Caco-2 (cell line): Measurements from ENCODE around the gene GPR17. TPM values are rescaled to one million over a fixed set of nuclear protein-coding genes. Genes with fewer than 3 reads are reported as not detected.
A peak's percentile ranks its signal among the peaks of the same experiment; 100 is the strongest.

ENCODE experiments used
- BruUV-seq: library from RNA; stranded (reverse); fragments of 400-500 nt; replicated peaks from 2 replicates; lab custom pipeline; 2021; lab: Mats Ljungman, UMichigan
- CTCF ChIA-PET: fragments of 300-600 bp; sonication (Branson Sonifier 250); formaldehyde crosslinking; loops from one replicate; lab custom pipeline; 2022; ENCODE audit warnings: antibody characterized with exemption; lab: Charles Lee
- POLR2A ChIA-PET: fragments of 300-600 bp; sonication (Branson Sonifier 250); formaldehyde crosslinking; loops from one replicate; lab custom pipeline; 2022; ENCODE audit warnings: antibody characterized with exemption; lab: Charles Lee
- DNase-seq, 2 experiments: peaks; one replicate each; pipeline versions ENCODE4 v3.0.0 to v3.0.0-alpha.2; 2020 to 2022
- H3K27me3 ChIP-seq: replicated peaks from 2 replicates; pipeline ENCODE4 v1.6.0; 2011; ENCODE audit warnings: low read length; ENCODE audit not compliant: control insufficient read depth, insufficient read depth
- H3K36me3 ChIP-seq: 2 replicates; pipeline ENCODE4 v1.5.1; 2011; ENCODE audit warnings: low read length; ENCODE audit not compliant: control insufficient read depth, insufficient read depth
- H3K4me1 ChIP-seq: fragments of 250-450 bp; sonication (Bioruptor Pico); 2 replicates; pipeline ENCODE4 v1.5.1; 2020; ENCODE audit warnings: mild to moderate bottlenecking
- H3K4me3 ChIP-seq: 2 replicates; pipeline ENCODE4 v1.5.1; 2011; ENCODE audit warnings: low read depth, mild to moderate bottlenecking, control low read depth, low read length
- H3K9me3 ChIP-seq: fragments of 250-450 bp; sonication (Bioruptor Pico); 2 replicates; pipeline ENCODE4 v1.5.1; 2020; ENCODE audit warnings: mild to moderate bottlenecking, moderate library complexity
- H3K27ac Mint-ChIP-seq: one replicate; pipeline ENCODE4 v1.8.0; 2022; ENCODE audit warnings: mixed read lengths; ENCODE audit not compliant: unreplicated experiment
- H3K27me3 Mint-ChIP-seq: one replicate; pipeline ENCODE4 v1.8.0; 2022; ENCODE audit warnings: mixed read lengths; ENCODE audit not compliant: insufficient read depth, unreplicated experiment
- H3K36me3 Mint-ChIP-seq: one replicate; pipeline ENCODE4 v1.8.0; 2022; ENCODE audit warnings: mild to moderate bottlenecking, mixed read lengths; ENCODE audit not compliant: insufficient read depth, unreplicated experiment
- H3K4me1 Mint-ChIP-seq: one replicate; pipeline ENCODE4 v1.8.0; 2022; ENCODE audit warnings: low read depth, mixed read lengths; ENCODE audit not compliant: unreplicated experiment
- H3K4me3 Mint-ChIP-seq: one replicate; pipeline ENCODE4 v1.8.0; 2022; ENCODE audit warnings: mild to moderate bottlenecking, moderate library complexity, mixed read lengths; ENCODE audit not compliant: unreplicated experiment
- H3K9me3 Mint-ChIP-seq: one replicate; pipeline ENCODE4 v1.8.0; 2022; ENCODE audit warnings: mixed read lengths; ENCODE audit not compliant: unreplicated experiment
- intact Hi-C: fragments of 100-400 bp; cut with micrococcal nuclease; formaldehyde crosslinking; loops from one replicate; pipeline ENCODE4 v1.10.0; 2022; ENCODE audit not compliant: unreplicated experiment
- total RNA-seq: library from RNA; stranded (reverse); gene quantifications from 2 replicates; pipeline ENCODE4 v1.2.3, GENCODE V29; 2022
- TF ChIP-seq, protein P1 (sequence below), 2 experiments: fragments of 200-600 bp in 1 of 2; IDR thresholded peaks; 1 replicate in 1 of 2; 2 replicates in 1 of 2; pipeline versions ENCODE4 v1.5.1 to v1.8.0; 2011 to 2022; ENCODE audit warnings: antibody characterized with exemption in 1 of 2, control low read depth in 1 of 2, inconsistent platforms in 1 of 2, low read depth in 1 of 2, low read length in 1 of 2, mild to moderate bottlenecking in 1 of 2, moderate library complexity in 1 of 2; ENCODE audit not compliant: insufficient read depth in 1 of 2, severe bottlenecking in 1 of 2, unreplicated experiment in 1 of 2

The GPR17 gene
- total RNA-seq, 1 experiment from 2014 or later, result not detected

GRCh38 chr2:127650785-127651380, 4.9 kb downstream of the GPR17 start:
- DNase-seq, result no peak
- Mint-ChIP-seq H3K27ac (peak overlapping the region; percentile 29), H3K4me3 (no peak overlapping the region), H3K4me1 (no peaks in the 10 kb centered on the region), H3K27me3 (no peaks in the 10 kb centered on the region), H3K9me3 (no peaks in the 10 kb centered on the region), H3K36me3 (no peaks in the 10 kb centered on the region)
- no TSS peak for BruUV-seq
- Histone ChIP-seq H3K36me3 (no peaks in the 10 kb centered on the region), H3K4me1 (peaks cover 6% of the 10 kb centered on the region), H3K4me3 (no peak overlapping the region), H3K9me3 (no peaks in the 10 kb centered on the region), H3K27me3 (no peaks in the 10 kb centered on the region)
- intact Hi-C loops, result no loop called here
- TF ChIP-seq, protein P1, sequence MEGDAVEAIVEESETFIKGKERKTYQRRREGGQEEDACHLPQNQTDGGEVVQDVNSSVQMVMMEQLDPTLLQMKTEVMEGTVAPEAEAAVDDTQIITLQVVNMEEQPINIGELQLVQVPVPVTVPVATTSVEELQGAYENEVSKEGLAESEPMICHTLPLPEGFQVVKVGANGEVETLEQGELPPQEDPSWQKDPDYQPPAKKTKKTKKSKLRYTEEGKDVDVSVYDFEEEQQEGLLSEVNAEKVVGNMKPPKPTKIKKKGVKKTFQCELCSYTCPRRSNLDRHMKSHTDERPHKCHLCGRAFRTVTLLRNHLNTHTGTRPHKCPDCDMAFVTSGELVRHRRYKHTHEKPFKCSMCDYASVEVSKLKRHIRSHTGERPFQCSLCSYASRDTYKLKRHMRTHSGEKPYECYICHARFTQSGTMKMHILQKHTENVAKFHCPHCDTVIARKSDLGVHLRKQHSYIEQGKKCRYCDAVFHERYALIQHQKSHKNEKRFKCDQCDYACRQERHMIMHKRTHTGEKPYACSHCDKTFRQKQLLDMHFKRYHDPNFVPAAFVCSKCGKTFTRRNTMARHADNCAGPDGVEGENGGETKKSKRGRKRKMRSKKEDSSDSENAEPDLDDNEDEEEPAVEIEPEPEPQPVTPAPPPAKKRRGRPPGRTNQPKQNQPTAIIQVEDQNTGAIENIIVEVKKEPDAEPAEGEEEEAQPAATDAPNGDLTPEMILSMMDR (IDR thresholded peaks at IDR 0.05; ENCODE audit: insufficient read depth in 1 of 2, low read depth in 1 of 2, low read length in 1 of 2, severe bottlenecking in 1 of 2, unreplicated experiment in 1 of 2), result no peak
- ChIA-PET CTCF (interaction anchor here (0.6 to 2.5 kb wide), 5 partner anchors 9 to 454 kb away, joined by 4 to 43 read pairs (median 4); no protein-coding TSS in a partner anchor), POLR2A (no interaction called here)

- H3K4me1 ChIP-seq, result peaks cover 6% of the 10 kb centered on the region
- H3K27ac Mint-ChIP-seq, result peak overlapping the region; percentile 29
- no peaks in the 10 kb centered on the region for H3K36me3 ChIP-seq
- intact Hi-C loops, result no loop called here
- H3K36me3 Mint-ChIP-seq, result no peaks in the 10 kb centered on the region
- no peak for DNase-seq
- no TSS peak for BruUV-seq
- H3K9me3 ChIP-seq, result no peaks in the 10 kb centered on the region
- H3K4me3 Mint-ChIP-seq, result no peak overlapping the region
- H3K27me3 ChIP-seq, result no peaks in the 10 kb centered on the region
- TF ChIP-seq, protein P1 (IDR thresholded peaks at IDR 0.05; ENCODE audit: insufficient read depth in 1 of 2, low read depth in 1 of 2, low read length in 1 of 2, severe bottlenecking in 1 of 2, unreplicated experiment in 1 of 2), result no peak
- no peaks in the 10 kb centered on the region for H3K27me3 Mint-ChIP-seq
- POLR2A ChIA-PET, result no interaction called here
- no peak overlapping the region for H3K4me3 ChIP-seq
- no peaks in the 10 kb centered on the region for H3K4me1 Mint-ChIP-seq
- H3K9me3 Mint-ChIP-seq, result no peaks in the 10 kb centered on the region
- CTCF ChIA-PET, result interaction anchor here (2.5 kb wide), 1 partner anchor 60 kb away, joined by 43 read pairs; no protein-coding TSS in a partner anchor
These were observed 5.4 kb downstream of the GPR17 start for GRCh38 chr2:127651381-127651809.

DNA sequence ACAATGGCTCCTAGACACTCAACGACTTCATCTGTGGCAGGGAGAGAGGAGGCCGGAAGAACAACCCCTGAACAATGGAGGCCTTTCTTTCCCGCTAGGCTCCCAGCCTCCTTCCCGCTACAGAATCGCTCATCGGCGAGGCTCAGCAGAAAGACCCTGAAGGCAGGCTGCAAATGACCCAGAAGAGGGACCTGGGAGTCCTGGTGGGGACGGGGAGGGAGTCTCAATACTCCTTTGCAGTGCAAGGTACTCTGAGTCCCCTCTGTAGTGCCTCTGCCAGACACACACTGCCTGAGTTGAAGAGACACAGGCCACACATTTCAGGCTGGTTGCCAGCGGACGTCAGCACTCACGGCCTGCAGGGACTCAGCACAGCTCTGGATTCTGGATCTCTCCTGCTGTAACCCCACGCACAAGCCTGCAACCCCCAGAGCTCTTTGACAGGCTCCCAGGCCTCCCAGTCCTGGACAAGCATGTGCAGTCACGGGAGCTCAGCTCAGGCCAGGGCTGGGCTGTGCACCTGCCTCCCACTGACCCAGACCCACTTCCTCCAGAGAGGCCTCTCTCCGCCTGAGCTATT, 6.1 kb downstream of the GPR17 start:
- H3K36me3 Mint-ChIP-seq, result no peaks in the 10 kb centered on the region
- H3K4me1 Mint-ChIP-seq, result no peaks in the 10 kb centered on the region
- Histone ChIP-seq H3K4me3 (no peak overlapping the region), H3K4me1 (peaks cover 6% of the 10 kb centered on the region), H3K36me3 (no peaks in the 10 kb centered on the region), H3K27me3 (no peaks in the 10 kb centered on the region), H3K9me3 (no peaks in the 10 kb centered on the region)
- H3K27me3 Mint-ChIP-seq, result no peaks in the 10 kb centered on the region
- no peak overlapping the region for H3K4me3 Mint-ChIP-seq
- ChIA-PET POLR2A (interaction anchor here (1.1 kb wide), 1 partner anchor 10 kb away, joined by 3 read pairs; no protein-coding TSS in a partner anchor), CTCF (interaction anchor here (1.3 kb wide), 1 partner anchor 61 kb away, joined by 7 read pairs; no protein-coding TSS in a partner anchor)
- intact Hi-C loops, result no loop called here
- no TSS peak for BruUV-seq
- no peak overlapping the region for H3K27ac Mint-ChIP-seq
- no peaks in the 10 kb centered on the region for H3K9me3 Mint-ChIP-seq
- DNase-seq, result no peak
- TF ChIP-seq, protein P1 (IDR thresholded peaks at IDR 0.05; ENCODE audit: insufficient read depth in 1 of 2, low read depth in 1 of 2, low read length in 1 of 2, severe bottlenecking in 1 of 2, unreplicated experiment in 1 of 2), result no peak
